Endodermal cell (in vitro differentiated cells): ENCODE data around the gene TLE3. TPM values are rescaled to one million over a fixed set of nuclear protein-coding genes. Genes with fewer than 3 reads are reported as not detected.

Experiments
- DNase-seq: peaks from one replicate; pipeline ENCODE4 v3.0.0-alpha.2; 2017
- H3K27ac ChIP-seq: 2 replicates; pipeline ENCODE4 v1.5.1; 2013; ENCODE audit warnings: mild to moderate bottlenecking, low read depth, low read length, moderate library complexity
- H3K27me3 ChIP-seq: 2 replicates; pipeline ENCODE4 v1.6.1; 2013; ENCODE audit warnings: mild to moderate bottlenecking, low read length, moderate library complexity; ENCODE audit not compliant: insufficient read depth, control insufficient read depth, poor library complexity, severe bottlenecking
- H3K36me3 ChIP-seq: 2 replicates; pipeline ENCODE4 v1.7.0; 2013; ENCODE audit warnings: mild to moderate bottlenecking, low read length, moderate library complexity; ENCODE audit not compliant: control insufficient read depth, insufficient read depth
- H3K4me1 ChIP-seq: one replicate; pipeline ENCODE4 v1.7.0; 2013; ENCODE audit warnings: low read length; ENCODE audit not compliant: control insufficient read depth, insufficient read depth
- H3K4me3 ChIP-seq: 2 replicates; pipeline ENCODE4 v1.5.1; 2013; ENCODE audit warnings: mild to moderate bottlenecking, low read length, moderate library complexity
- H3K9ac ChIP-seq: 2 replicates; pipeline ENCODE4 v1.6.1; 2013; ENCODE audit warnings: mild to moderate bottlenecking, low read length, moderate library complexity; ENCODE audit not compliant: poor library complexity, severe bottlenecking; ENCODE audit errors: extremely low read depth
- H3K9me3 ChIP-seq: 2 replicates; pipeline ENCODE4 v1.6.1; 2013; ENCODE audit warnings: mild to moderate bottlenecking, low read length, moderate library complexity; ENCODE audit not compliant: control insufficient read depth
- H3K27ac Mint-ChIP-seq: 2 replicates; pipeline ENCODE4 v1.8.0; 2020; ENCODE audit warnings: mixed read lengths
- H3K27me3 Mint-ChIP-seq: 2 replicates; pipeline ENCODE4 v1.8.0; 2021; ENCODE audit warnings: mild to moderate bottlenecking, mixed read lengths; ENCODE audit not compliant: insufficient read depth
- H3K36me3 Mint-ChIP-seq: 2 replicates; pipeline ENCODE4 v1.8.0; 2020; ENCODE audit warnings: low read depth, mixed read lengths
- H3K4me1 Mint-ChIP-seq: 2 replicates; pipeline ENCODE4 v1.8.0; 2020; ENCODE audit warnings: mixed read lengths
- H3K4me3 Mint-ChIP-seq: 2 replicates; pipeline ENCODE4 v1.8.0; 2020; ENCODE audit warnings: mild to moderate bottlenecking, moderate library complexity, mixed read lengths
- H3K9me3 Mint-ChIP-seq: 2 replicates; pipeline ENCODE4 v1.8.0; 2020; ENCODE audit warnings: mild to moderate bottlenecking, mixed read lengths
- WGBS, 2 experiments: methylation state at CpG; one replicate each; pipeline versions ENCODE4 v1.1.5 to v1.1.7; 2013; ENCODE audit warnings: missing lambda C conversion rate in 2 of 2, mixed read lengths in 1 of 2; ENCODE audit not compliant: insufficient coverage in 1 of 2, insufficient read length in 1 of 2; 5-methylcytosine and 5-hydroxymethylcytosine counted together
- total RNA-seq, 2 donors: library from RNA; stranded (reverse); fragmentation: NEBNext Ultra II Directional in 1 of 2; extraction: Animal tissue kit (Norgen Biotek cat#: 25700) in 1 of 2; gene quantifications; 2 replicates in 1 of 2; 3 replicates in 1 of 2; pipeline ENCODE4 v1.2.1, GENCODE V29; 2021
- TF ChIP-seq, protein P1 (sequence below): fragments of 200-600 bp; sonication (generic); conservative IDR thresholded peaks from 2 replicates; pipeline ENCODE4 v1.5.0; 2021; ENCODE audit warnings: antibody characterized with exemption, mild to moderate bottlenecking

The TLE3 gene
- total RNA-seq, 2 donors from 2014 or later, result 66.5 to 81.1 TPM

GRCh38 chr15:70098461-70099166 lies 897 bp upstream of the TLE3 start:
- Histone ChIP-seq H3K4me1 (peaks cover 7% of the 10 kb centered on the region), H3K27ac (peak overlapping the region; percentile 96), H3K9ac (peak overlapping the region; percentile 94), H3K36me3 (peaks cover 6% of the 10 kb centered on the region), H3K27me3 (peaks cover 13% of the 10 kb centered on the region), H3K4me3 (peak overlapping the region; percentile 81), H3K9me3 (no peaks in the 10 kb centered on the region)
- Mint-ChIP-seq H3K9me3 (no peaks in the 10 kb centered on the region), H3K27ac (peak overlapping the region; percentile 99), H3K4me1 (peaks cover 35% of the 10 kb centered on the region), H3K27me3 (peaks cover 15% of the 10 kb centered on the region), H3K36me3 (peaks cover 3% of the 10 kb centered on the region), H3K4me3 (peak overlapping the region; percentile 97)
- DNase-seq, result peak; percentile 89
- WGBS, 2 experiments, result 0% methylated on average over 8 to 60 of the region's 60 CpGs
- TF ChIP-seq, protein P1, sequence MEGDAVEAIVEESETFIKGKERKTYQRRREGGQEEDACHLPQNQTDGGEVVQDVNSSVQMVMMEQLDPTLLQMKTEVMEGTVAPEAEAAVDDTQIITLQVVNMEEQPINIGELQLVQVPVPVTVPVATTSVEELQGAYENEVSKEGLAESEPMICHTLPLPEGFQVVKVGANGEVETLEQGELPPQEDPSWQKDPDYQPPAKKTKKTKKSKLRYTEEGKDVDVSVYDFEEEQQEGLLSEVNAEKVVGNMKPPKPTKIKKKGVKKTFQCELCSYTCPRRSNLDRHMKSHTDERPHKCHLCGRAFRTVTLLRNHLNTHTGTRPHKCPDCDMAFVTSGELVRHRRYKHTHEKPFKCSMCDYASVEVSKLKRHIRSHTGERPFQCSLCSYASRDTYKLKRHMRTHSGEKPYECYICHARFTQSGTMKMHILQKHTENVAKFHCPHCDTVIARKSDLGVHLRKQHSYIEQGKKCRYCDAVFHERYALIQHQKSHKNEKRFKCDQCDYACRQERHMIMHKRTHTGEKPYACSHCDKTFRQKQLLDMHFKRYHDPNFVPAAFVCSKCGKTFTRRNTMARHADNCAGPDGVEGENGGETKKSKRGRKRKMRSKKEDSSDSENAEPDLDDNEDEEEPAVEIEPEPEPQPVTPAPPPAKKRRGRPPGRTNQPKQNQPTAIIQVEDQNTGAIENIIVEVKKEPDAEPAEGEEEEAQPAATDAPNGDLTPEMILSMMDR, result no peak

- WGBS, 2 experiments, result 0% methylated on average over 4 of the region's 7 CpGs; no CpG with 5 or more reads in 1 of the 2 experiments
- Mint-ChIP-seq H3K27me3 (peaks cover 10% of the 10 kb centered on the region), H3K4me3 (peak overlapping the region; percentile 97), H3K4me1 (peaks cover 35% of the 10 kb centered on the region), H3K9me3 (no peaks in the 10 kb centered on the region), H3K36me3 (peaks cover 3% of the 10 kb centered on the region), H3K27ac (peak overlapping the region; percentile 99)
- Histone ChIP-seq H3K9me3 (no peaks in the 10 kb centered on the region), H3K4me3 (peak overlapping the region; percentile 81), H3K9ac (peak overlapping the region; percentile 94), H3K36me3 (peaks cover 6% of the 10 kb centered on the region), H3K4me1 (peaks cover 12% of the 10 kb centered on the region), H3K27ac (peak overlapping the region; percentile 96), H3K27me3 (peaks cover 8% of the 10 kb centered on the region)
- no peak for DNase-seq
- TF ChIP-seq, protein P1, result peak; percentile 33
Observed at GRCh38 chr15:70098153-70098460, 390 bp upstream of the TLE3 start.

DNA sequence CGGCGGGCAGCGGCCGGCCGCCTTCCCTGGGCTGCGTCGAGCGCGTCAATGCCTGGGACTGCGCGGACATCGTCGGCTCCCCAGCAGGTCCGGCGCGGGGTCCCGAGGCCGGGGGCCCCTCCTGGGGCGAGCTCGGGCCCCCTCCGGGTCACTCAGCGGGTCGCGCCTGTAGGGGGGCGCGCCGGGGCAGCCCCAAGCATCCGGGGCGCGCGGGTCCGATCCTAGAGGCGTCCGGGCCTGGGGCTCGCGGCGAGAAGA lies 725 bp downstream of the TLE3 start:
- H3K36me3 Mint-ChIP-seq, result peaks cover 5% of the 10 kb centered on the region
- peak overlapping the region; percentile 94 for H3K9ac ChIP-seq
- peaks cover 10% of the 10 kb centered on the region for H3K36me3 ChIP-seq
- TF ChIP-seq, protein P1, result no peak
- peak overlapping the region; percentile 97 for H3K4me3 Mint-ChIP-seq
- H3K4me1 Mint-ChIP-seq, result peaks cover 39% of the 10 kb centered on the region
- no peaks in the 10 kb centered on the region for H3K9me3 ChIP-seq
- DNase-seq, result no peak
- peak overlapping the region; percentile 96 for H3K27ac ChIP-seq
- H3K27me3 Mint-ChIP-seq, result peaks cover 2% of the 10 kb centered on the region
- H3K27me3 ChIP-seq, result no peaks in the 10 kb centered on the region
- peak overlapping the region; percentile 81 for H3K4me3 ChIP-seq
- H3K4me1 ChIP-seq, result peaks cover 23% of the 10 kb centered on the region
- 0% methylated on average over 1 to 37 of the region's 37 CpGs for WGBS, 2 experiments
- no peak overlapping the region for H3K27ac Mint-ChIP-seq
- H3K9me3 Mint-ChIP-seq, result no peaks in the 10 kb centered on the region
